ENCODE data around the gene GPBP1L1.

GPBP1L1 gene

DNA sequence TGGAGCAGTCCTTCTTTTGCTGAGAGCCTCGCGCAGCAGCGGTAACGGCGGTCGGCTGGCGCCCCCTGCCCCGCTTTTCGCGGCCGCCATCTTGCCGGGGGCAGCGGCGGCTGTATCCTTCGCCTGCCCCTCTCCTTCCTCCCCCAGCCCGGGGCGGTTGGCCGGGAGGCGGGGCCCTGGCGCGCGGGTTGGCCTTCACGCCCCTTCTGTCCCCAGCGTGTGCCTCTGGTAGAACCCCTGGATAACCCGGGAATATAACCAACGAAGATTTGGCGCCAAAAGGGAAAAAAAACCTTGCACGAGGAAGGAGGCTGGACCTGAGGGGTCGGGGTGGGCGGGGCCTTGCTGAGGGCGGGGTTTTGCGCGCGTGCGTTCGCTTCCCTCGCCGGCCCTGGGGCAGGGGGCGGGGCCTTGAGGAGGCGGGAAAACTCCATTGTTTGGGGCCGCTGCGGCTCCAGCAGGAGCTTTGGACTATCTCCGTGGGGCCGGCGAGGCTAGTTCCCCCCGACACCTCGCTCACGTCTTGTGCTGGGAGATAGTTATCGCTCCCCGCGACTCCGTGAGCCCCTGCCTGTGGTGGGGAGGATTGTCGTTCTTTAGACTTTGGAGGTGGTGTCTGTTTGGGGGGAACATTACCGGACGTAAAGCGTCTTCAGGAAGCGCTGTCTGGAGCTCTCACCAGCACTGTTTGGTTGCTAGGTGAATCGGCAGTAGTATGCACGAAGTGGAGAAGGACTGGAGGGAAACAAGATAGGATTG is 101.8 kb downstream of the GPBP1L1 start:
- peak; percentile 88 for DNase-seq

DNA sequence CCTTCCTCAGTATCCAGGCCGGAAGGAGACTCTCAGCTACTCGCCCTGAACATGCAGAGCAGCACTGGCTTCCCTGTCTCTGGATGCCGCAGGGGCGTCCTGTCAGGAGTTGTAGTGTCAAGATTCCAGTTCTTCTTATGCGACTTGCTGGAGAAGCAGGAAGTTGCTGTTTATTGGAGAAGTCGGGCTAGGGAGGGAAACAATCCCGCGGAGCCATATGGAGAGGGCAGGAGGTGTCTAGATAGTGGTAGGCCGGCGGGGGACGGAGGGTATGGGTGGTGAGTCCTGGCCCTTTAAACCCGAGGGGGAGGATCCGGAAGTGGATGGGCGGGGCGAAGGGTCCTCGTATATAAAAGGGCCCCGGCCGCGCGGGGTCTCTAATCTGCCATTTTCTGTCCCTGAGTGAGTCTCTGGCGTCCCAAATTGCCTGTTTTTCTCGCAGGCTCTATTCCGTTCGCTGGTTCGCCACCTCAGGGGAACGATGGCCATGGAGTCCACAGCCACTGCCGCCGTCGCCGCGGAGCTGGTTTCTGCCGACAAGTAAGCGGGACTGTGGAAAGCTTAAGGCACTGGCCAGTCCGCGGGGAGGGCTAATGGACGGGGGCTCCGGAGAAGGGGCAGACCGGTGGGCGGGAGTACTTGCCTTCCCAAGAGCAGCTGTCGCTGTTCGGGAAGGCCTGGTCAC is 102.5 kb downstream of the GPBP1L1 start, which contains the start of gene NASP:
TSS of gene NASP (plus strand) at position 376 of the 685 bp plus-strand sequence. CDS start at position 482, 106 bp downstream.
- DNase-seq = peak; percentile 91

DNA sequence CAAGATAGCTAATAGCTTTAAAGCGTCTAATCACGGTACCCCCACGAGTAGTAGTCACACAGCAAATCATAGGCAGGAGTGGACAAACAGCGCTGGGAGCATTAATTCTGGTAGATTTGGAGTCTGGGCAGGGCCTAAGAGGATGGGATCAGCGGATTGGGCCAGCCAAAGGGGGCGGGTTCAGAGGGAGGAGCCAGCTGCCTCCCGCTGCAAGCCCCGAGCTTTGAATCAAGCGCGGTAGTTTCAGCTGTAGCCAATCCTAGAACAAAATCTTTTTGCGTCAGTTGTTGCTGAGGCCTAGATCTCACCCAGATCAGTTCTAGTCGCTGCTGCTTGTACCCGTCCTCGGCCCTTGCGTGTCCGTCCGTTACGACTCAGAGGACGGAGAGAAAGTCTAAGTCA is 103.1 kb downstream of the GPBP1L1 start:
- DNase-seq = peak; percentile 99
